CD4-positive, alpha-beta T cell treated with Interleukin-15 for 4 hours (primary cell): Measurements from ENCODE around the gene NSMCE4A.
"Not testable (repeated sequence)": the region's sequence is repeated elsewhere in the genome, so short reads cannot be mapped to it uniquely, and the experiment has no call there.

Experiments
- DNase-seq: peaks from one replicate; pipeline ENCODE4 v3.0.0-alpha.2; 2020; ENCODE audit warnings: low spot score

The NSMCE4A gene

DNA sequence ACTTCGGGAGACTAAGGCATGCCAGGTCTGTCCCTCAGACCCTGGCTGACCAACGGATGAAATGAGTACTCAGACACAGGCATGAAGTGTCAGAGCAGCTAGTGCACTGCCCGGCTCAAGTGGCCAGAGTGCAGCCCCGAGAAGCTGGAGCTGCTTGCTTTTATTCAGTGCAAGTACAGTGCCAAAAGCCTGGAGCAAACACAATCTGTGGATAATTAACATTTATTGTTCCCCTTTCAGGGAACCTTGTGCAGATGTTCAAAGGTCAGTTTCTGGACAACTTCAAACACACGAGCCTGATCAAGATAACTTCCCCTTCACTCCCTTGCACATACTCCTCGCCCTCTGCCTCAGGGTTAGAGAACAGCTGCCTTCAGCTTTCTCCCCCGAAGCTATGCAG is 39.3 kb downstream of the NSMCE4A start:
- no peak for DNase-seq

GRCh38 chr10:121930268-121931085 is 44.5 kb downstream of the NSMCE4A start:
- DNase-seq: not testable (repeated sequence)

DNA sequence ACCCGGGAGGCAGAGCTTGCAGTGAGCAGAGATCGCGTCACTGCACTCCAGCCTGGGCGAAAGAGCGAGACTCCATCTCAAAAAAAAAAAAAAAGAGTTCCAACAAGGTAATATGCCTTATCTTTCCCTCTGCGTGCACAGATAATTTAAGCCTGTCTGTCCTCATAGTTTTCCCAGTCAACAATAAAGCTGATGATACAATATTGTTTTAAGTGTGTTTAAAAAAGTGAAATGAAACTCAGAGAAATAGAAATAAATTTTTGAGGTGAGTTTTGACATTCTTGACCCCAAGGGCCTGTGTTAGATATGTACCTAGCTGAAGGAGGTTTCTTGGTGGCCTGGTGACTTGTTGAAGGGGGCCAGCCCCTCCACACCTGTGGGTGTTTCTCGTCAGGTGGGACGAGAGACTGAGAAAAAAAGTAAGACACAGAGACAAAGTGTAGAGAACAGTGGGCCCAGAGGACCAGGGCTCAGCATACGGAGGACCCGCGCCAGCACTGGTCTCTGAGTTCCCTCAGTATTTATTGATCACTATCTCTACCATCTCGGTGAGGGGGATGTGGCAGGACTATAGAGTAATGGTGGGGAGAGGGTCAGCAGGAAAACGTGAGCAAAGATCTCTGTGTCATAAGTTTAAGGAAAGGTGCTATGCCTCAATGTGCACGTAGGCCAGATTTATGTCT is 45.3 kb downstream of the NSMCE4A start:
- not testable (repeated sequence) for DNase-seq

DNA sequence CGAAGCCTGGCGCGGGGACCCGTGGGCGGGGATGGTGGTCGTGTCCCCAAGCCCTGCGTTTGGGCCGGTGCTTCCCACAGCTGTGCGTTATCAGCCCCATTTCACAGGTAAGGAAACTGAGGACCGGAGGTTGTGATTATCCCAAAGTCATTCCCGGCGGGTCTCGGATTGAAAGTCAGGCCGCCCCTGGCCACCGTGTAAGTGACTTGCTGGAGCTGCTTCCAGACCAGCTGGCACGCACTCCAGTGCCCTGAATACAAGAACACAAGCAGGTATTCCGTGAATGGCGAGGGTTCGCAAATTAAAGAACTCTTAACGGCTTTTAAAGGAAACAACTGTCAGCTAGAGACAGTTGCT is 46.5 kb downstream of the NSMCE4A start:
- DNase-seq: no peak

GRCh38 chr10:121927841-121928527 is 47.0 kb downstream of the NSMCE4A start, which contains the start of gene ATE1:
ATE1 (minus strand) TSS chr10:121928031; CDS start chr10:121927949, 82 bp downstream.
- DNase-seq: peak; percentile 82

DNA sequence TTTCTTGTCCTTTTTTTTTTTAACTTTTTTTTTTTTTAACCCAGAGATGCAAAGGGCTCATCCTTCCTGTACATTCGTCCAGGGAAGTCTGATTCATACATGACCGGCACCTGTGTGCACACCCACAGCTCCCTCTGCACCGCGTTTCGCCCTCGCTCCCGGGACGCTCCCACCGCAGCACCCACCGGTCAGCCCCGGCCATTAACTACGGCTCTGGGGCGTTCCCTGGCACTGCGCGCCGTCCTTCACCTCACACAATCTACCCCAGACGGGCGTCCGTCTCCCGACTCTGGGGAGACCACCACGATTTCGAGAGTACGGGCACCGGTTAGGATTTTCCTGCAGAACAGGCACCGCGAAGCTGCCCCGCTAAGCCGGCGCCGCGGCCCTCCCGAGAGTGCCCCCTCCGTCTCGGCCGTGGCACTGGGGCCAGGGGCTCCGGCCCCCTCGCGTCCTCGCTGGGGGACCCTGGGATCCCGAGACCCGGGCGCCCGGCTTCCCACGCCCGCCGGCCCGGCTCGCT is 47.6 kb downstream of the NSMCE4A start:
- peak; percentile 10 for DNase-seq

DNA sequence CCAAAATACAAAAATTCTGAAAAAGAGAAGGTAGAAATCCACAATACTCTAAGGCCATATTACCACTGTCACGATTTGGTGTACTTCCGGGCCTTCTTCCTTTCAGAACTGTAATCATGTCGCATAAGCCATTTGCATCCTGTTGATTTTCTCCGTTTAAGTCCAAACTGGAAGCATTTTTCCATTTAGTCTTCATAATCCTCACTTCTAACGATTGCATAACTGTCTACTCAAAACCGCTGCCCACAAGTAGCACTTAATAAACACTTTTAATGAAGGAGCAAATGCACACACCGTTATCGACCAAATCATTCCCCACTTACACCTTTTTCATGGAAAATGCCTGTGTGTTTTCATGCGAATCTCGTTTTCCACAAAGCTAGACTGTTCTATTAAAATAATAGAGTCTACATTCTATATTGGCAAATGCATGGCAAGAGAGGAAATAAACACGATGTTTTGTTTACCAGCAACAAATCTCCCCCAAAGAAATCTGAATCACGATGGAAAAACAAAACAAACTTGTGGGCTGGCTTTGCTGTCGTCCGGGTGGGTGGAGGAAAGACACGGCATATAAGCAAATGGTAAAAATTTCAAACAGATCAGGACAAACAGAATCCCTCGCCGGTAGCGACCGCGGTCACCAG is 48.2 kb downstream of the NSMCE4A start:
- no peak for DNase-seq

DNA sequence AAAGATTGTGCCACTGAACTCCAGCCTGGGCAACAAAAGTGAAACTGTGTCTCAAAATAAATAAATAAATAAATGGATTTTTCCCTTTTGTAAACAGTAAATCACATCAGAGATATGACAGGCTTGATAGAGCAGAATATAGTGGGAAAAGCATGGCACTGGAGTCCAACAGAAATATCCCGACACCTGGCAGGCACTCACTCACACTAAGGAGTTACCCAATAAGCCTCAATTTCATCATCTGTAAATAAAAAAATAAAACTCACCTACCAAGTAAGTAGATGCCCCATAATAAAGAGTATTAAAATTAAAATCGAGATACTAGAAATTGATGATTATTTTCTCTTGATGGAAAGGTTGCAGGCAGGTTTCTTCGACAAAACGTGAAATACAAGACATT is 48.9 kb downstream of the NSMCE4A start:
- DNase-seq: no peak

- no peak for DNase-seq
Observed at GRCh38 chr10:121921238-121921931, 53.6 kb downstream of the NSMCE4A start.

GRCh38 chr10:121919666-121920065 is 55.4 kb downstream of the NSMCE4A start:
- no peak for DNase-seq

DNA sequence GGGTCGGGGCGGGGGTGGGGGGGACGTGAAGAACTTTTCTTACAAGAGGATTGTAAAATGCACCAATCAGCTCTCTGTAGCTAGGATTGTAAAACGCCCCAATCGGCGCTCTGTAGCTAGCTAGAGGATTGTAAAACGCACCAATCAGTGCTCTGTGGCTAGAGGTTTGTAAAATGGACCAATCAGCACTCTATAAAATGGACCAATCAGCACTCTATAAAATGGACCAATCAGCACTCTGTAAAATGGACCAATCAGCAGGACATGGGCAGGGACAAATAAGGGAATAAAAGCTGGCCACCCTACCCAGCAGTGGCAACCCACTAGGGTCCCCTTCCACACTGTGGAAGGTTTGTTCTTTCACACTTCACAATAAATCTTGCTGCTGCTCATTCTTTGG is 56.2 kb downstream of the NSMCE4A start:
- not testable (repeated sequence) for DNase-seq

GRCh38 chr10:121914661-121915060 is 60.4 kb downstream of the NSMCE4A start:
- no peak for DNase-seq

DNA sequence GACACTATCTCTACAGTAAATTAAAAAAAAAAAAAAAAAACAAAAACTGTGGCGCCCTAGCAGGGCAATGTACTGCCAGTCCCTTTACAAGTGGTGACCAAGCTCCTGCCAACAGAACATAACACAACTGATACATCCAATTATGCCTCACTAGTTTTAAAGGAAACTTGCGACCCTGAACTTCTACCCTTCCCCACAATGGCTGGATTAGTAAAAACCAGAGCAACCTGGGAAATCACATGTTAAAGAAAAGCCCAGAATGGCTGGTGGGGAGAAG is 63.7 kb downstream of the NSMCE4A start:
- no peak for DNase-seq

DNA sequence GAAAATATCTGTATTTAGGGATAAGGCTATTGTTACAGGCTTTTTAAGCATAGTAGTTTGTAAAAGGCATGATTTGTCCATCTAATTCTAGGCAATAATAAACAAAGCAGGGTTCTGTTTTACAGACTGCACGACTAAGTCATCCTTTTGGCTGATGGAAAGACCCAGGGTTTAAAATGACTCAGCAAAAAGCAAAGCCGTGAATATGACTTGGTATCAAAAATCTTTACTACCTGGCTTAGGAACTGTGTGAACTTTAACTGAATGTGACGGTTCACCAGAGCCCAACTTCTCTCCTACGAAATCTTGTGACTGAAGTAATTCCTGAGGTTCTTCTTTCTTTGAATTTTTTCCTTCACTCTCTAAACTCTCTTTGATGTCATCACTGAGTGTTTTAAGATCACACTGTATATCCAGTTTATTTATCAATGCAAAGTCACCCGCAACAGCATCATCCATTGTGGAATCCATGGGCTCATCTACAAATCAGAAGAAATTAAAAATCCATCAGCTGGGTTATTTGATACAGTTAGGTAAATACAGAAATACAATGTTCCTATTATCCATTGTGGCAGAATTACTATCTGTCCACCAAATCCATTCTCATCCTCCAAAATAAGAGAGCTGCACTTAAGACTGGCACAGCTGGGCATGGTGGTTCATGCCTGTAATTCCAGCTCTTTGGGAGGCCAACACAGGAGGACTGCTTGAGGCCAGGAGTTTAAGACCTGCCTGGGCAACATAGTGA is 64.2 kb downstream of the NSMCE4A start:
- no peak for DNase-seq
